ENCODE results near the gene BATF.
"Not testable (repeated sequence)": the region's sequence is repeated elsewhere in the genome, so short reads cannot be mapped to it uniquely, and the experiment has no call there.

Gene BATF

GRCh38 chr14:75522224-75522982 is at the start of gene BATF:
TSS of gene BATF (plus strand) at chr14:75522469. CDS start at chr14:75522683, 214 bp downstream.
- DNase-seq (ENCODE audit: low read depth in 2 of 2, low spot score in 1 of 2): peak; percentile 64 to 70

GRCh38 chr14:75474127-75474526 is 48.1 kb upstream of the BATF start:
- not testable (repeated sequence) for DNase-seq (ENCODE audit: low read depth in 2 of 2, low spot score in 1 of 2)

GRCh38 chr14:75476274-75476995 is 45.8 kb upstream of the BATF start:
- no peak for DNase-seq (ENCODE audit: low read depth in 2 of 2, low spot score in 1 of 2)

- DNase-seq (ENCODE audit: low read depth in 2 of 2, low spot score in 1 of 2): no peak
These were observed 44.4 kb upstream of the BATF start for GRCh38 chr14:75477881-75478280.

GRCh38 chr14:75479770-75480600 is 42.3 kb upstream of the BATF start:
- no peak for DNase-seq (ENCODE audit: low read depth in 2 of 2, low spot score in 1 of 2)

GRCh38 chr14:75482366-75482765 is 39.9 kb upstream of the BATF start:
- DNase-seq (ENCODE audit: low read depth in 2 of 2, low spot score in 1 of 2): no peak

GRCh38 chr14:75484711-75485429 is 37.4 kb upstream of the BATF start:
- no peak for DNase-seq (ENCODE audit: low read depth in 2 of 2, low spot score in 1 of 2)

GRCh38 chr14:75486318-75486717 is 36.0 kb upstream of the BATF start:
- no peak for DNase-seq (ENCODE audit: low read depth in 2 of 2, low spot score in 1 of 2)

- no peak for DNase-seq (ENCODE audit: low read depth in 2 of 2, low spot score in 1 of 2)
These were observed 35.1 kb upstream of the BATF start for GRCh38 chr14:75487155-75487671.

GRCh38 chr14:75489480-75489837 is 32.8 kb upstream of the BATF start:
- no peak for DNase-seq (ENCODE audit: low read depth in 2 of 2, low spot score in 1 of 2)

- no peak for DNase-seq (ENCODE audit: low read depth in 2 of 2, low spot score in 1 of 2)
These were observed 30.8 kb upstream of the BATF start for GRCh38 chr14:75491376-75491978.

- no peak for DNase-seq (ENCODE audit: low read depth in 2 of 2, low spot score in 1 of 2)
These were observed 29.3 kb upstream of the BATF start for GRCh38 chr14:75492832-75493591.

- DNase-seq (ENCODE audit: low read depth in 2 of 2, low spot score in 1 of 2): no peak
These were observed 28.6 kb upstream of the BATF start for GRCh38 chr14:75493592-75494087.

GRCh38 chr14:75494896-75495295 is 27.4 kb upstream of the BATF start:
- DNase-seq (ENCODE audit: low read depth in 2 of 2, low spot score in 1 of 2): no peak

- DNase-seq (ENCODE audit: low read depth in 2 of 2, low spot score in 1 of 2): no peak
These were observed 26.9 kb upstream of the BATF start for GRCh38 chr14:75495399-75495798.

- no peak for DNase-seq (ENCODE audit: low read depth in 2 of 2, low spot score in 1 of 2)
These were observed 26.4 kb upstream of the BATF start for GRCh38 chr14:75495882-75496281.

- no peak for DNase-seq (ENCODE audit: low read depth in 2 of 2, low spot score in 1 of 2)
These were observed 25.5 kb upstream of the BATF start for GRCh38 chr14:75496755-75497154.

- no peak for DNase-seq (ENCODE audit: low read depth in 2 of 2, low spot score in 1 of 2)
These were observed 25.1 kb upstream of the BATF start for GRCh38 chr14:75497191-75497590.

GRCh38 chr14:75497701-75498100 is 24.6 kb upstream of the BATF start:
- DNase-seq (ENCODE audit: low read depth in 2 of 2, low spot score in 1 of 2): no peak

Measured in stimulated activated CD8-positive, alpha-beta memory T cell treated with anti-CD3 and anti-CD28 coated beads, Interleukin-4, amount 100 ng/mL, for 4 hours (primary cell).